G401 (cell line): ENCODE results near the gene ATP6V0C. TPM values are rescaled to one million over a fixed set of nuclear protein-coding genes. Genes with fewer than 3 reads are reported as not detected.
A peak's percentile ranks its signal among the peaks of the same experiment; 100 is the strongest.

Experiments
- DNase-seq: peaks from one replicate; pipeline ENCODE4 v3.0.0-alpha.2; 2015; ENCODE audit warnings: low spot score
- in situ Hi-C: cut with HindIII; loops from 2 replicates; pipeline ENCODE4 v1.10.0; 2016; ENCODE audit warnings: low sequenced_read_pairs, mixed read lengths
- total RNA-seq: library from RNA; depleted of rRNA; stranded (reverse); fragments of >200 nt; shearing (Covaris generic); gene quantifications from 2 replicates; pipeline ENCODE4 v1.2.3, GENCODE V29; 2014; rRNA removed

Gene ATP6V0C
- total RNA-seq = 17.4 and 41.8 TPM in 2 replicates

DNA sequence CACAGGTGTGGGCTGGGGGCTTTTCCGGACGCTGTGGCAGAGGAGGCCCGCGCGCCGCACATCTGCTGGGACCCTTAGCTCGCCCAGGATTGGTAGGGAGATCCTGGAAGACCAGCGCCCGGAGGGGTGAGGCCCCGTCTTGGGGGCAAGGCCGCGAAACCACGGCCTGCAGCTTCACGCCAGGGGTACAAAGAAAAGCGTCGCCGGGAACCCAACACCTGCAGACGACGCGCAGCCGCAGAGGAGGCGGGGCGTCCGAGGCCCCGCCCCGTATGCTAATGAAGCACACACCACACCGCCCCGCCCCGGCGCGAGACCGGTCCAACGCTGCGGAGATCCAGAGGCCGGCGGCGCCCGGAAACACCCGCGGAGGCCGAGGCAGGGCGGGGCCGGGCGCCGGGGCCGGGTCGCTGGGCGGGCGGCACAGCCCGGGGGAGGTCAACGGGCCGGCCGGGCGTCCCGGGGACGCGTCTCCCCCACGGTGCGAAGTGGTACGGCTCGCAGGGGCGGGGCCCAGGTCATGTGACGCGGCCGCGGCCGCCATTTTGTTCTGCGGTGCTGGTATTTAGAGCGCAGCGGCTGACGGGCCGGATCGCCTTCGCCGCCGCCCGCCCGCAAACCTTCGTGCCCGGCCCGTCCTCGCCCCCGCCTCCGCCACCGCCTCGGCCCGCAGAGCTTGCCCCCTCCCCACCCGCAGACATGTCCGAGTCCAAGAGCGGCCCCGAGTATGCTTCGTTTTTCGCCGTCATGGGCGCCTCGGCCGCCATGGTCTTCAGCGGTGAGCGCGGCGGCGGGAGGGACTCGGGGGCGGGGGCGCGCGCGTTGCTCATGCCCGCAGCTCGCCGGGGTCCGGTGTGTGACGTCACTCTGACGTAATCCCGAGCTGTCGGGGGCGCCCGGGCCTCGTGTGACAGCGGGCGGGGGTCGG lies at the start of gene ATP6V0C:
ATP6V0C (plus strand) TSS at position 548 of the 928 bp plus-strand sequence; CDS start at position 700, 152 bp downstream.
- DNase-seq = peak; percentile 90
- in situ Hi-C loops = loop anchor here (25.0 kb wide), 1 partner anchor 351 kb away; the partner anchor contains the start of gene TRAF7

DNA sequence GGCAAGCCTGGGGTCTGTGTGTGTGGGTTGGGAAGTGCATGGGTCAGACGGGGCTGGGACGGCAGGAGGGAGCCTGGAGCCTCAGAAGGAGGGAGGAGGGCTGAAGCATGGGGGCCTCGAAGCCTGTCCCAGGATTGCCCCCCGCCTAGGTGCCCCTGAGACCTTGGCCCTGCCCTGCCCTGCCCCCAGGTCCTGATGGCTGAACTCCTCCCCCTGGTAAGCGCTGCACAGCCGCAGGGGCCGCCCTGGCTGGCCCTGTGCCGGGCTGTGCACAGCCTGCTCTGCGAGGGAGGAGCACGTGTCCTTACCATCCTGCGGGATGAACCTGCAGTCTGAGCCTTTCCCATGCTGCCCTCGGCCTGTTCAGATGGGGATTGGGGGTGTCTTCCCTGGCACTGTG lies 49.4 kb upstream of the ATP6V0C start:
- in situ Hi-C loops = no loop called here
- no peak for DNase-seq

DNA sequence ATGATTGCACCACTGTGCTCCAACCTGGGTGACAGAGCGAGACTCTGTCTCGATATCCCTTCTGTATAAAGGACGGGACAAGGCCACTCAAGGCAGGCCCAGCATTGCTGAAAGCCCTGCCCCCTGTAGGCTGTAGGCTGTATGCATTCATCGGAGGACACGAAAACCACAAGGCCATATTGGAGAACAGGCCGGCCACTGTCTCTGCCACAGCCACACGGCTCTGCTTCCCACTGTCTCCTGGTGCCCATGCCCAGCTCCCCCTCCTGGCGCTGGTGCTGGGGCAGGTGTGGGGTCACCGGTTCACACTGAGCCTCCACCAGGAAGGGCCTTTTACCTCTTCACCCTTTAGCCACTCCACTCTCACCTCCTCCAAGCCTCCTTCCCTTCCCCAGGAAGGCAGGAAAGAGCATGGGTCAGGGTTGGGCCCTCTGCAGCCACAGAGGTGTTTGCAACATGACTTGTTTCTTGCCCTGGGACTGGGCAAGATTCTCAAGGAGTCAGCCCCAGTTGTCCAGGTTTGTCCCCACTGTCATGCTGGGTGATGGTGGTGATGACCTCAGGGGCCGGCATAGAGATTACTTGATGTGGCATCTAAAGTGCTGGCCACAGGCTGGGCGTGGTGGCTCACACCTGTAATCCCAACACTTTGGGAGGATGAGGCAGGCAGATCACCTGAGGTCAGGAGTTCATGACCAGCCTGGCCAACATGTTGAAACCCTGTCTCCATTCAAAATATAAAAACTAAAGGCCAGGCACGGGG lies 47.9 kb upstream of the ATP6V0C start:
- in situ Hi-C loops = no loop called here
- DNase-seq = no peak

DNA sequence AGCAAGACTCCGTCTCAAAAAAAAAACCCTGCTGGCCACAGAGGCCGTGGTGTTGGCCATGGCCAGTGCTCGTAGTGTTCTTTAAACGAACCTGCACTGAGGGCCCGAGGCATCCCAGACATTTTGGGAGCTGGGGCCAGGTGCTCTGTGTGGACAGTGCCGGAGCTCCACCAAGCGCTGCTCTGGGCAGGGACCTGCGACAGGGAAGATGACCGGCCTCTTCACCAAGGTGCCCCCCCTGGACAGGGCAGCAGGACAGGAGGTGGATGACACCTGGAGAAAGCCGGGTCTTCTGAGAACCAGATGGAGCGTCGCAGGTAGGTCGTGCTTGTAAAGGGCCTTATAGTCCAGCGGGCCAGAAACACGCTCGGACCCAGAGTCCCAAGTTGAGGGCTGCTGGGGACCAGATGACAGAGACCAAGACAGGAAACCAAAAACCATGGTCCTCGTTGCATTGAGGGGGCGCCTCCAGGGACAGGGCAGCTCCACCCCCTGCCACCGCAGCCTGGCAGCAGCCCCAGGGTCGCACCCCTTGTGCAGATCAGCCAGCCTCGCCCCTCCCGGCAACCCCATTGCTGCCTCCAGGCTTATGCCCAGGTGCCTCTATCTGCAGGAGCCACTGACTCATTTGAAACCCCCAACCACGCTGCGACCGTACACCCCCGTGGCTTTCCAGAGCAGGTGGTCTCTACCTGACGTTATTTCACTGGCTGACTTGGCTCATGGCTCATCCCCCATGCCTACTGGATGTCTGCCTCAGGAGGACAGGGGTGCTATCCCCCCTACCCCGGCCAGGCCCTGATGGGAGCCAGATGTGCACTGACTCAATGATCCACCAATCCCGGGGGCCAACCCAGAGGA lies 46.9 kb upstream of the ATP6V0C start:
- DNase-seq = no peak
- in situ Hi-C loops = no loop called here

DNA sequence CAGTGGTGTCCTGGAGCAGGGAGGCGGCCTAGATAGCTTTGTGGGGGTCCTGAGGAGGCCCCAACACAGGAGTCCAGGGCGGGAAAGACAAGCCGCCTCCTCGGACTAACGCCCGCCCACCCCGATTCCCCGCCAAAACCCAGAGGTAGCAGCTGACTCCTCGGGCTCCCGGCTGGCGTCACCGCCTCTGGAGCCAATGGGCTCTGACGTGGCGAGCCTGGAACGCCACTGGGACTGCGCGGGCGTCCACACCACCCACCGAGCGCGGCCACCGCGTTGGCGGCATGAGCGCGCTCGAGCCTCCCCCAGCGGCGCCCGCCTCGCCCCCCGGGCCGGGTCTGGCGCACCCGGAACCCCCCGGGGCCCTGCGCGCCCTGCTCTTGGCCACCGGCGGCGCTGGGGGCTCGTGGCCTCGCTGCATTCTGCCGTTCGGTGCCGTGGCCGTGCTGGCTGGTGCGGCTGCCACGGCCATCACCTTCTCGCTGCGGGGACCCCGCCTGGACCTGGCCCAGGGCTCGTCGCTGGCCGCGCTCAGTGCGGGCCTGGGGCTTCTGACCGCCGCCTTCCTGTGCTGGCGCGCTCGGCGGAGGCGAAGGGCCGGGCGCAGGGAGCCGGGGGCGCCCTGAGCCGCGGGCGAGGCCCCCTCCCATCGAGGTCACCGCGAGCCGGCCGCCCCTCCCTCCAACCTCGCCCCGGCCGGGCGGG lies 46.1 kb upstream of the ATP6V0C start:
- DNase-seq = peak; percentile 64
- in situ Hi-C loops = no loop called here

DNA sequence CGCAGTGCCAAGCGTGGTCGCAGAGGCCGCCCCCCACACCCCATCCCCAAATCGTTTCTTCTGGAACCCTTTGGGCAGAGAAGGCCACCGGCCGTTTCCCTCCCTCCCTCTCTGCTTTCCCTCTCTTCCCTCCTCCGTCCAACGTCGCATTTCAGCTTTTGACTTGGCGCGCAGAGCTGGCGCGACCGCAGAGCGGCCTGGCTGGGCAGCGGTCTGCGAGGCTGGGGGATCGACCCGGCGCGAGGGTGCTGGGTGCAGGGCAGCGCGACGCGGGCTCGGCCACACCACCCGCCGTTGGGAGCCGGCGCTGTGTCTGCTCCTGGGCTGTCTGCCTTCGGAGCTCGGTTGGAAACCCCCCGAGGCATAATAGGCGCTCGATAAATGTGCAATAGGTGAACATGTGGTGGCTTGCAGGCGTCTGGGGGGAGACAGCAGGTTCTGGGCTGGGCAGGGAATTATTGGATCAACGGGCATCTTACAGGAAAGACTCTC lies 45.5 kb upstream of the ATP6V0C start:
- DNase-seq = no peak
- in situ Hi-C loops = no loop called here

DNA sequence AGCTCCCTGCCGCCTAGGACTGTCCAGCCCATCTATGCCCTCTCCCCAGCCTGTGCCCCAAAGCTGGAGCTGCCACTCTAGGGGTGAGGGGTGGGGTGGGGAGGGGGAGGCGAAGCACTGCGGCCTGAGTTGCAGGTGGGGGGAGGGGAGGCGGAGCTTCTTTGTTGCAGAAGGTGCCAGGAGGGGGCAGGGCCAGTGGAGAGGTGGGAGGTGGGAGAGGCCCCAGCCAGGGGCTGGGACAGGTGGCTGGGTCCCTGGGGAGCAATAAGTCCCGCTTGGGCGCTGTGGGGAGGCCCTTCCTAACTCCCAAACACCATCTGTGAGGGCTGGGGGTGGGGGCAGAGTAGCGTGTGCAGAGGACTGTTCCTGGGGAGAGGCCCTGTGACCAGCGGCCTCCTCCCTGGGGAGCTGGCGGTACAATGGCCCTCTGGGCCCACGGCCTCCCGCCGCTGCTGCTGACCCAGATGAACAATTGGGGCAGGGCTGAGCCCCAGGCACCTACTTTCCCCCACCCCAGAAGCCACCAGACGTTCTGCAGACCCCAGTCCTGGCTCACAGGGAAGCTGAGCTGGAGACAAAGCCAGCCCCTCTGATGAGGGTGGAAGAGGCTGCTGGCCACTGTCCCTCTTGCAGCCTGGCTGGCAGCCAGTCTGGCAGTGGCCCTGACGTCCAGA lies 44.9 kb upstream of the ATP6V0C start:
- no peak for DNase-seq
- in situ Hi-C loops = no loop called here

DNA sequence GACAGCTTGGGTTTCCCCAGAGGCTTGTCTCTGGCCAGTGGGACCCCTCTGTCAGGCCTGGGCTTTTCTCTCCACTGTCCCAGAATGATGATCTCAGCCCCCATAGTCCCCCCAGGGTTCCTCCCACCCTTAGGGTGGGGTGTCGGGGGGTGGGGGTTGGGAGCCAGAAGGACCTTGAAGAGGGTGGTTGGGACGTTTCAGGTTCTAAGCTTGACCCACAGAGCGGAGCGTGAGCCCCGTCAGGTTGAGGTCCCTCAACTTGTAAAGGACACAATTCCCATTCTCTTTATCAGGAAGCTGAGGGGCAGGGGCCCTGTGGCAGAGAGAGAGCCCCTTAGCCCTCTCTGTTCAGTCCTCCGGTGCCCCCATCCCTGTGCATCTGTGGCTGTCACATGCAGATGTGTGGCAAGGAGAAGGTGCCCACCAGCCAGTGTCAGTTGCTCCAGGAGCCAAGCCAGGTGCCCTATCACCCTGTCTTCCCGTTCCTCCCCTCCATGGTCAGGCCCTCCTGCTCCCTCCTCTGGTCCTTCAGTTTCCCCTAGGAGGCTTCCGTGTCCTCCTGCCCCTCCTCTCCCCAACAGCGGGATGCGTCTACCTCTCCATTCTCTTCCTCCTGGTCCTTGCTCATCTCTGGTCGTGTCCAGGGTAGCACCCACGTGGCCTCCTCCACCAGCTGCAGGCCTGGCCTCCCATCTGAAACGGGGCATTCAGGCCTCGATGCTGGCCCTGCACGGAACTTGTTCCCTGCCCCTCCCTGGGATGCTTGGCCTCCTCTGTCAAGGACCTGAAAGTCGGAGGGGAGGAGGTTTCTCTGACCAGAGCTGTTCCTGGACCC lies 44.1 kb upstream of the ATP6V0C start:
- no peak for DNase-seq
- in situ Hi-C loops = no loop called here

DNA sequence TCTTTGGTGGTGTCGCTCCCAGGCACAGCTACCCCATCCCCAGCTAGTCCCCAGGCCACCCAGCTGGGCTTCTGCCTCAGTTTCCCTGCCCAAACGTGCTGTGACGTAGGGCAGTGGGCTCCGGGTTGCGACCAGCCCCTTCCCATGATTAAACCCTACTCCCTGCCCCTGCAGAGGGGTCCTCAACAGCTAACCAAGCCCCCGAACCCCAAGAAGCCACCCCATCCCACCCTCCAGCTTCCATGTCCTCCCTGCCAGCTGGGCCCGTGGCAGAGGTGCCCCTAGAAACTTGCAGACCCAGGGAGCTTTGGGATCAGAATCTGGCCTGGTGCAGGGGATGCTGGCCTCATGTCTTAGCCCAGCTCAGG lies 43.5 kb upstream of the ATP6V0C start:
- in situ Hi-C loops = no loop called here
- no peak for DNase-seq

DNA sequence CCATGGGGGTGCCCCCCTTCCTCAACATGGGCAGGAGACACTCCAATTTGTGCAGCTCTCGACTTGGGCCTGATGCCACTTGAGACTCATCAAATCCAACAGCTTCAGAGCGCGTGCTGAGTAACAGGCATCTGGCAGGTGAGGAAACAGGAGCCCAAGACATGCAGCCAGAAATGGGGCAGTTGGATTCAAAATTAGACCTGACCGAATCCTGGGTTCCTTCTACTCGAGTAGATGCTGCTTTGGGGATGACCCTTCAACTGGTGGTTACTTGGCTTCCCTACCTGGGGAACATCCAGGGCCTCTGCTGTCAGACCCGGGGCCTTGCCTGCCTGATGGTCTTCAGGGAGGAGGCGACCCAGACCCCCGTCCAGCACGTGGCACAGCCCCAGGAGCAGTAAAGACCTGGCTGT lies 43.1 kb upstream of the ATP6V0C start:
- no peak for DNase-seq
- in situ Hi-C loops = no loop called here

DNA sequence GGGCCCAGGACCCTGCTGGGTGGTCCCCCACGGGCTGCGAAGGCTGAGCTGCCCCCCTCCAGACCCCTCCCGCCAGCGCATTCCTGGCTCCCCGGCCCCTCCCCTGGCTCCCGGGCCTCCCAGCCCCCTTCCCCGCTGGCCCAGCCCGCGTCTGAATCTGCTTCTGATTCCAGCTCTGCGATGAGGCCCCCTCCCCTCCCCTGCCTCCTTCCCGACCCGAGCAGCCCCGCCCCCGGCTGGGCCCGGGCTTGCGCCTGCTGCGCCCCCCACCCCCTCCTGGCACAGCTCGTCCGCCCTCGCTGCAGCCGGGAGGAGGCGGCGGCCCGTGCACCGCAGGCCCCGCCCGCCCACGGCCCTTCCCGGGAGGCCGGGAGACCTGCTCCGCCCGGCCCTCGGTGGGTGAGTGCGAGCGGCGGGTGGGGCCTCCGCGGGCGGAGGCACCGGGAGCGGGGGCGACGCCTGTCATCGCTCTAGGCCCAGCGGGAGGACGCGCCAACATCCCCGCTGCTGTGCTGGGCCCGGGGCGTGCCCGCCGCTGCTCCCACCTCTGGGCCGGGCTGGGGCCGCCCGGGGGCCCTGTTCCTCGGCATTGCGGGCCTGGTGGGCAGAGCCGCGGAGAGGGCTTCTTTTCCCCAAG lies 42.6 kb upstream of the ATP6V0C start, which contains the start of gene NTN3:
NTN3 (plus strand) TSS at position 282 of the 637 bp plus-strand sequence. CDS start 405 bp downstream, outside the sequence.
- no peak for DNase-seq
- in situ Hi-C loops = no loop called here

DNA sequence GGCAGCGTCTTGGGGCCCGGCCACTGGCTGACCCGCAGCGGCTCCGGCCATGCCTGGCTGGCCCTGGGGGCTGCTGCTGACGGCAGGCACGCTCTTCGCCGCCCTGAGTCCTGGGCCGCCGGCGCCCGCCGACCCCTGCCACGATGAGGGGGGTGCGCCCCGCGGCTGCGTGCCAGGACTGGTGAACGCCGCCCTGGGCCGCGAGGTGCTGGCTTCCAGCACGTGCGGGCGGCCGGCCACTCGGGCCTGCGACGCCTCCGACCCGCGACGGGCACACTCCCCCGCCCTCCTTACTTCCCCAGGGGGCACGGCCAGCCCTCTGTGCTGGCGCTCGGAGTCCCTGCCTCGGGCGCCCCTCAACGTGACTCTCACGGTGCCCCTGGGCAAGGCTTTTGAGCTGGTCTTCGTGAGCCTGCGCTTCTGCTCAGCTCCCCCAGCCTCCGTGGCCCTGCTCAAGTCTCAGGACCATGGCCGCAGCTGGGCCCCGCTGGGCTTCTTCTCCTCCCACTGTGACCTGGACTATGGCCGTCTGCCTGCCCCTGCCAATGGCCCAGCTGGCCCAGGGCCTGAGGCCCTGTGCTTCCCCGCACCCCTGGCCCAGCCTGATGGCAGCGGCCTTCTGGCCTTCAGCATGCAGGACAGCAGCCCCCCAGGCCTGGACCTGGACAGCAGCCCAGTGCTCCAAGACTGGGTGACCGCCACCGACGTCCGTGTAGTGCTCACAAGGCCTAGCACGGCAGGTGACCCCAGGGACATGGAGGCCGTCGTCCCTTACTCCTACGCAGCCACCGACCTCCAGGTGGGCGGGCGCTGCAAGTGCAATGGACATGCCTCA lies 41.9 kb upstream of the ATP6V0C start:
- no peak for DNase-seq

DNA sequence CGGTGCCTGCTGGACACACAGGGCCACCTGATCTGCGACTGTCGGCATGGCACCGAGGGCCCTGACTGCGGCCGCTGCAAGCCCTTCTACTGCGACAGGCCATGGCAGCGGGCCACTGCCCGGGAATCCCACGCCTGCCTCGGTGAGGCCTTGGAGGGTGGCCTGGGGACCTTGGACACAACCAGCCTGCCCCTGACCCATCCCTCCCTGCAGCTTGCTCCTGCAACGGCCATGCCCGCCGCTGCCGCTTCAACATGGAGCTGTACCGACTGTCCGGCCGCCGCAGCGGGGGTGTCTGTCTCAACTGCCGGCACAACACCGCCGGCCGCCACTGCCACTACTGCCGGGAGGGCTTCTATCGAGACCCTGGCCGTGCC lies 41.3 kb upstream of the ATP6V0C start:
- no peak for DNase-seq

More for the DNA sequence above, 41.9 kb upstream of the ATP6V0C start:
- in situ Hi-C loops = no loop called here

DNA sequence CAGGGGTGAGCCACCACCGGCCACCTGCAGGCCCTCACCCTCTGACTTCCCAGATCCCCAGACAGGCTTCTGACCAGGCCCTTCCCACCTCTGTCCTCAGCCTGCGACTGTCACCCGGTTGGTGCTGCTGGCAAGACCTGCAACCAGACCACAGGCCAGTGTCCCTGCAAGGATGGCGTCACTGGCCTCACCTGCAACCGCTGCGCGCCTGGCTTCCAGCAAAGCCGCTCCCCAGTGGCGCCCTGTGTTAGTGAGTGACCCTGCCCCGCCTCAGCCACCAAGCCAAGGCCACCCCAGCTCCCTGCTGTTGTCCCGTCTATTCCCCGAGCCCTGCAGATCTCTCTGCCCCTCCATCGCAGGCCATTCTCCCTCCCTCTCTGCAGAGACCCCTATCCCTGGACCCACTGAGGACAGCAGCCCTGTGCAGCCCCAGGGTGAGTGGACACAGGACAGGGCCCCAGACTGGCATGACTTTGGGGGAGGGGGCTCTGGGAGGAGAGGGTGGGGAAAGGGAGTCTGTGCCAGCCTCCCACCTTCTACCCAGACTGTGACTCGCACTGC lies 40.8 kb upstream of the ATP6V0C start:
- no peak for DNase-seq
- in situ Hi-C loops = no loop called here

More for the DNA sequence above, 41.3 kb upstream of the ATP6V0C start:
- in situ Hi-C loops = no loop called here

DNA sequence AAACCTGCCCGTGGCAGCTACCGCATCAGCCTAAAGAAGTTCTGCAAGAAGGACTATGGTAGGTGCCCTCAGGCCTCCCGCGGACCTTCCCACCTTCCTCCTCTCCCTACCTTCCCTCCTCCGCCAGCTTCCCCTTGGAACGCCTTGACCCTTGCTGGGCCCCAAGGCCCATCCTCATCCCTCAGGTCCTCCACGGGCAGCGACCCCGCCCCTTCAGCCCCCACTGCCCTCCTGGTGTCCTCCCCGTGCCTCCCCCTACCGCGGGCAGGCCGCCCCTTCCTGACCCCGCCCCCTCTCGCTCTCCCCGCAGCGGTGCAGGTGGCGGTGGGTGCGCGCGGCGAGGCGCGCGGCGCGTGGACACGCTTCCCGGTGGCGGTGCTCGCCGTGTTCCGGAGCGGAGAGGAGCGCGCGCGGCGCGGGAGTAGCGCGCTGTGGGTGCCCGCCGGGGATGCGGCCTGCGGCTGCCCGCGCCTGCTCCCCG lies 40.3 kb upstream of the ATP6V0C start:
- DNase-seq = no peak
- in situ Hi-C loops = no loop called here
